Vagina (tissue), 2 donors: ENCODE measurements around the gene PHLDB2.

ENCODE experiments used
- POLR2A ChIP-seq, 2 donors: fragments of 450-650 bp; IDR thresholded peaks; one replicate each; pipeline ENCODE4 v1.6.1; 2017; ENCODE audit warnings: antibody characterized with exemption in 2 of 2, mild to moderate bottlenecking in 2 of 2, moderate library complexity in 2 of 2
- TF ChIP-seq, protein P1 (sequence below), 3 experiments: fragments of 450-650 bp in 2 of 3; fragments of 200-600 bp in 1 of 3; sonication (generic) in 1 of 3; IDR thresholded peaks; one replicate each; pipeline ENCODE4 v1.5.1; 2017 to 2019; ENCODE audit warnings: antibody characterized with exemption in 3 of 3, mild to moderate bottlenecking in 2 of 3, moderate library complexity in 2 of 3

DNA sequence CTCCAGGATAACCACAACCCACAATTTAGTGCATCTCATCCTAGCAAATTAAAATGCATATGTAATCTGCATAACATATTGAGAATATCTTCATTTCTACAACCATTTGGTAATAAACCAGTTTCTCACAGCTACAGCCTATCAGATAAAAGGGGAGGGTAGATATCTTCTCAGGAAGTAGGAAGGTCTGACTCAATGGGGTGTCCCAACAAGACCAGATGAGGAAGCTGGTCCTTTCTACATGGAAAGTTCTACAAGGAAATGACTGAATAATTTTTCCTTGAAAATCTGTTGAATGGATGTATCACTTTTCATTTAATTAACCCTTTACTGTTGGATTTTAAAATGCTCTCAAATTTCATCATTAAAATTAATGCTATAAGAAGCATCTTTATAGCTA is 158.0 kb downstream of the PHLDB2 start:
- TF ChIP-seq POLR2A (IDR thresholded peaks at IDR 0.05): no peak
- TF ChIP-seq, protein P1, sequence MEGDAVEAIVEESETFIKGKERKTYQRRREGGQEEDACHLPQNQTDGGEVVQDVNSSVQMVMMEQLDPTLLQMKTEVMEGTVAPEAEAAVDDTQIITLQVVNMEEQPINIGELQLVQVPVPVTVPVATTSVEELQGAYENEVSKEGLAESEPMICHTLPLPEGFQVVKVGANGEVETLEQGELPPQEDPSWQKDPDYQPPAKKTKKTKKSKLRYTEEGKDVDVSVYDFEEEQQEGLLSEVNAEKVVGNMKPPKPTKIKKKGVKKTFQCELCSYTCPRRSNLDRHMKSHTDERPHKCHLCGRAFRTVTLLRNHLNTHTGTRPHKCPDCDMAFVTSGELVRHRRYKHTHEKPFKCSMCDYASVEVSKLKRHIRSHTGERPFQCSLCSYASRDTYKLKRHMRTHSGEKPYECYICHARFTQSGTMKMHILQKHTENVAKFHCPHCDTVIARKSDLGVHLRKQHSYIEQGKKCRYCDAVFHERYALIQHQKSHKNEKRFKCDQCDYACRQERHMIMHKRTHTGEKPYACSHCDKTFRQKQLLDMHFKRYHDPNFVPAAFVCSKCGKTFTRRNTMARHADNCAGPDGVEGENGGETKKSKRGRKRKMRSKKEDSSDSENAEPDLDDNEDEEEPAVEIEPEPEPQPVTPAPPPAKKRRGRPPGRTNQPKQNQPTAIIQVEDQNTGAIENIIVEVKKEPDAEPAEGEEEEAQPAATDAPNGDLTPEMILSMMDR (IDR thresholded peaks at IDR 0.05): no peak
